Lower lobe of right lung (tissue), 2 donors: ENCODE measurements around the gene GABRB1. TPM values are rescaled to one million over a fixed set of nuclear protein-coding genes. Genes with fewer than 3 reads are reported as not detected.

Experiments used
- ATAC-seq, 2 donors: fragments of 200-7000 bp; cut with Tn5 transposase; one replicate each; pipeline ENCODE4 v1.9.1; 2020 to 2022; ENCODE audit warnings: mild to moderate bottlenecking in 2 of 2, moderate library complexity in 2 of 2
- DNase-seq: peaks from one replicate; pipeline ENCODE4 v3.0.0-alpha.2; 2020
- H3K27ac ChIP-seq: fragments of 200-600 bp; one replicate; pipeline ENCODE4 v1.8.0; 2022
- H3K27me3 ChIP-seq: fragments of 200-600 bp; one replicate; pipeline ENCODE4 v1.8.0; 2022; ENCODE audit warnings: low read depth
- H3K36me3 ChIP-seq: fragments of 200-600 bp; one replicate; pipeline ENCODE4 v1.8.0; 2022; ENCODE audit warnings: mild to moderate bottlenecking
- H3K4me1 ChIP-seq: fragments of 200-600 bp; one replicate; pipeline ENCODE4 v1.8.0; 2022
- H3K4me3 ChIP-seq: fragments of 200-600 bp; one replicate; pipeline ENCODE4 v1.8.0; 2022; ENCODE audit warnings: mild to moderate bottlenecking
- H3K9me3 ChIP-seq: fragments of 200-600 bp; one replicate; pipeline ENCODE4 v1.8.0; 2022
- intact Hi-C: fragments of 100-400 bp; cut with DNase I; formaldehyde crosslinking; loops from one replicate; pipeline ENCODE4 v1.11.0; 2022
- total RNA-seq: library from RNA; stranded (reverse); fragmentation: NEBNext Ultra II Directional; extraction: Animal tissue kit (Norgen Biotek cat#: 25700); gene quantifications from one replicate; pipeline ENCODE4 v1.2.1, GENCODE V29; 2021
- TF ChIP-seq, protein P1 (sequence below): fragments of 200-600 bp; IDR thresholded peaks from one replicate; pipeline ENCODE4 v1.8.0; 2022; ENCODE audit warnings: antibody characterized with exemption, mild to moderate bottlenecking
- donor health status: DM: no; HTN: yes; CAD: no; lungs with severe emphysema.

GABRB1 gene
- total RNA-seq, 1 donor from 2014 or later = not detected

DNA sequence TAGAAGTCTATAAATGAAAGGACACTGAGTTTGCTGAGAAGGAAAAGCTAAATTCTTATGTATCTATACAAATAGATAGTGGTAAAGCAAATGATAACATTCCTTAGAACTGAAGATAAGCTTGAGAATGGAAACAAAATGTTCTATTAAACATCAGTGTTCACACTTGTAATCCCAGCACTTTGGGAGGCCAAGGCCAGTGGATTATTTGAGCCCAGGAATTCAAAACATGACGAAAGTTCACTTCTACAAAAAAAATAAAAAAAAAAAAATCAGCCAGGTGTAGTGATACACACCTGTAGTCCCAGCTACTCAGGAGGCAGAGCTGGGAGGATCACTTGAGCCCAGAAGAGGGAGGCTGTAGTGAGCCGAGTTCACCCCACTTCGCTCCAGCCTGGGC lies 232.4 kb downstream of the GABRB1 start:
- Histone ChIP-seq H3K27me3 (no peaks in the 10 kb centered on the region), H3K9me3 (no peaks in the 10 kb centered on the region), H3K27ac (no peak overlapping the region), H3K4me3 (no peak overlapping the region), H3K36me3 (no peaks in the 10 kb centered on the region), H3K4me1 (no peaks in the 10 kb centered on the region)
- ATAC-seq = no peak
- TF ChIP-seq, protein P1, sequence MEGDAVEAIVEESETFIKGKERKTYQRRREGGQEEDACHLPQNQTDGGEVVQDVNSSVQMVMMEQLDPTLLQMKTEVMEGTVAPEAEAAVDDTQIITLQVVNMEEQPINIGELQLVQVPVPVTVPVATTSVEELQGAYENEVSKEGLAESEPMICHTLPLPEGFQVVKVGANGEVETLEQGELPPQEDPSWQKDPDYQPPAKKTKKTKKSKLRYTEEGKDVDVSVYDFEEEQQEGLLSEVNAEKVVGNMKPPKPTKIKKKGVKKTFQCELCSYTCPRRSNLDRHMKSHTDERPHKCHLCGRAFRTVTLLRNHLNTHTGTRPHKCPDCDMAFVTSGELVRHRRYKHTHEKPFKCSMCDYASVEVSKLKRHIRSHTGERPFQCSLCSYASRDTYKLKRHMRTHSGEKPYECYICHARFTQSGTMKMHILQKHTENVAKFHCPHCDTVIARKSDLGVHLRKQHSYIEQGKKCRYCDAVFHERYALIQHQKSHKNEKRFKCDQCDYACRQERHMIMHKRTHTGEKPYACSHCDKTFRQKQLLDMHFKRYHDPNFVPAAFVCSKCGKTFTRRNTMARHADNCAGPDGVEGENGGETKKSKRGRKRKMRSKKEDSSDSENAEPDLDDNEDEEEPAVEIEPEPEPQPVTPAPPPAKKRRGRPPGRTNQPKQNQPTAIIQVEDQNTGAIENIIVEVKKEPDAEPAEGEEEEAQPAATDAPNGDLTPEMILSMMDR = no peak
- no peak for DNase-seq
- intact Hi-C loops = no loop called here

- no peaks in the 10 kb centered on the region for H3K9me3 ChIP-seq
- intact Hi-C loops = no loop called here
- H3K4me1 ChIP-seq = no peaks in the 10 kb centered on the region
- ATAC-seq (no peak), DNase-seq (no peak)
- no peak overlapping the region for H3K27ac ChIP-seq
- H3K27me3 ChIP-seq = no peaks in the 10 kb centered on the region
- H3K36me3 ChIP-seq = no peaks in the 10 kb centered on the region
- TF ChIP-seq, protein P1 = no peak
- no peak overlapping the region for H3K4me3 ChIP-seq
These were observed 239.0 kb downstream of the GABRB1 start for GRCh38 chr4:47270201-47270888.

DNA sequence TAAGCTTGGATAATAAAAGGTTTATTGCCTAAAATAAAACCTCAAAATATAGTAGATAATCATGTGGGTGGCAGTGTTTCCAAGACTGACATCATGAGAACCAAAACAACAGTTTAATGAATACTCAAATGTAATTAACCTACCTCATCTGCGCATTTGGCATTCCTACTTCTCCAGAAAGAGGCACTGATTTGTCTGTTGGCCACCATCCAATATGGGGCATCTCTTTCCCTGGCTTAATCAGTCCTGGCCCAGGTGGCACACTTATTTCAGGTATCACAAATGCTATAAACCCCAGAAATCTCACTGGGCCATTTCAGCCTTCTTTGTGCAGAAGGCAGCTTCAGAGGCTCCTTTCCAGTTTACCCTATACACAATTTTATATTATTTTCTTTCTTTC lies 239.9 kb downstream of the GABRB1 start:
- Histone ChIP-seq H3K4me1 (no peaks in the 10 kb centered on the region), H3K4me3 (no peak overlapping the region), H3K27ac (no peak overlapping the region), H3K27me3 (no peaks in the 10 kb centered on the region), H3K36me3 (no peaks in the 10 kb centered on the region), H3K9me3 (no peaks in the 10 kb centered on the region)
- ATAC-seq = no peak
- TF ChIP-seq, protein P1 = no peak
- no peak for DNase-seq
- intact Hi-C loops = no loop called here

GRCh38 chr4:47274901-47275300 lies 243.5 kb downstream of the GABRB1 start:
- DNase-seq (no peak), ATAC-seq (no peak)
- Histone ChIP-seq H3K27me3 (no peaks in the 10 kb centered on the region), H3K4me3 (no peak overlapping the region), H3K36me3 (no peaks in the 10 kb centered on the region), H3K4me1 (no peaks in the 10 kb centered on the region), H3K9me3 (no peaks in the 10 kb centered on the region), H3K27ac (no peak overlapping the region)
- TF ChIP-seq, protein P1 = no peak
- intact Hi-C loops = no loop called here

- H3K27ac ChIP-seq = no peak overlapping the region
- ATAC-seq (no peak), DNase-seq (no peak)
- H3K9me3 ChIP-seq = no peaks in the 10 kb centered on the region
- H3K27me3 ChIP-seq = no peaks in the 10 kb centered on the region
- H3K4me1 ChIP-seq = no peaks in the 10 kb centered on the region
- no peak overlapping the region for H3K4me3 ChIP-seq
- intact Hi-C loops = no loop called here
- H3K36me3 ChIP-seq = no peaks in the 10 kb centered on the region
- TF ChIP-seq, protein P1 = no peak
These were observed 244.2 kb downstream of the GABRB1 start for GRCh38 chr4:47275595-47275994.
